T-helper 1 cell (primary cell): Measurements from ENCODE around the gene ESR1.
A peak's percentile ranks its signal among the peaks of the same experiment; 100 is the strongest.
"Not testable (repeated sequence)": the region's sequence is repeated elsewhere in the genome, so short reads cannot be mapped to it uniquely, and the experiment has no call there.

Source experiments
- DNase-seq, 5 donors: peaks; one replicate each; pipeline ENCODE4 v3.0.0-alpha.2; 2012 to 2020

Gene ESR1

DNA sequence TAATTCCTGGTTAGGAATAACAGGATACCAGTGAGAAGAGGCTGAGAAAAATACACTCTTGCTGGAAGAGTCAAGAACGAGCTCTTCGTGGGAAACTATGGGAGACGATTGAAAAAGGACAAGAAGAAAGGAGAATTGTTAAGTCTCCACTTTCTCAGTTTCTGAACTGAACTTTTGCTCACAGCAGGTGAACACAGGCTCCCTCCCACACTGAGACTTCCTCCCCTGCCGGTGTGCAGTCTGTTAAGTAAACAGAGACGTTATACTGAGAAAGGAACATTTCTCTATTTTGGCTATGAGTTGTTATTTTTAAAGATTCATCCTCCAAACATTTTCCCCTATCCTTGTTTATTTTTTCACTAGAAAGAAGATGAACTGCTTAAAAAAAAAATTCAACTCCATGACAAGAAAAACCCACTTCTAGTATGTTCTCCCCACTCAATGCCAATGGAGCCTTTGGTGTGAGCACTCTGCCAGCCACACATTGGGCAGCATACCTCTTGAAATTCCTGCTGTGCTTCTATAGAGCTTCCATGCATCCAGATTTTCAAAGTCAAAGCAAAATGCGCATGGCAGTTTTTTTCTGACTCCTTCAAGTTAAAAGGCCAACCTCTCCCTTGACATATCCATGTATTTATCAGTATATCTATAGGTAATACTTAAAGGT is 250.5 kb downstream of the ESR1 start:
- DNase-seq, result no peak

DNA sequence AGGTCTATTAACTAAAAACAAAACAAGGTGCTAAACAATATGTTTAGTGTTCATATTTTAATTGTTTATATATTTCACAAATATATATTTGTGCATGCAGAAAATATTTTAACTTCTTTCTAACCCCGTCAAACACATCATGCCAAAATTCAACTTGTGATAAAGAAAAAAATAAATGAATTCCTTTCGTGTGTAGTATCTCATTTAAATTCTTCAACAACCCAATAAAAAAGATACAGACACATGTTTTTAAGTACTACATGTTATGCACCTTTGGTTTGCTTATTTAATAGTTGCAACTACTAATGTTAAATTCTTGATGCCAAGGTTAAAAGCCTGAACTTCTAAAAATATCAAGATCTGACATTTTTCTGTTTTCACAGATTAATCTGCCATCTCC is 252.4 kb downstream of the ESR1 start:
- no peak for DNase-seq

DNA sequence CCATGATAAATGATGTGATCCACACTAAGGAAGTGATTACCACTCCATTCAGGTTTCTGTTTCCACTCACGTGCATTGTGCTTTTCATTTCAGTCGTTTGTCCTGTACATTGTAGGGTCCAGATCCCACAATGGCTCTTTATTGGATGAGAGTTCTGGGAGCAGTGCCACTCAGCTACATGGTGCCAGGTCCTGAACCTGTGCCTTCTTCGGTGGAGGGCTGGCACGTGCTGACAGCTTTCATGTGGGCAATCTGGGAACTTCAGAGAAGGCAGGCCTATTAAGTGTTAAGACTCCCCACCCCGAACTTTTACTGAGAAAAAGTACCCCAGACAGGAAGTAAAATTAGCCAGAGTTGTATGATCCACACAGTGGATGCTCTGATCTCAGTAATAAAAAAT is 255.0 kb downstream of the ESR1 start:
- no peak for DNase-seq

DNA sequence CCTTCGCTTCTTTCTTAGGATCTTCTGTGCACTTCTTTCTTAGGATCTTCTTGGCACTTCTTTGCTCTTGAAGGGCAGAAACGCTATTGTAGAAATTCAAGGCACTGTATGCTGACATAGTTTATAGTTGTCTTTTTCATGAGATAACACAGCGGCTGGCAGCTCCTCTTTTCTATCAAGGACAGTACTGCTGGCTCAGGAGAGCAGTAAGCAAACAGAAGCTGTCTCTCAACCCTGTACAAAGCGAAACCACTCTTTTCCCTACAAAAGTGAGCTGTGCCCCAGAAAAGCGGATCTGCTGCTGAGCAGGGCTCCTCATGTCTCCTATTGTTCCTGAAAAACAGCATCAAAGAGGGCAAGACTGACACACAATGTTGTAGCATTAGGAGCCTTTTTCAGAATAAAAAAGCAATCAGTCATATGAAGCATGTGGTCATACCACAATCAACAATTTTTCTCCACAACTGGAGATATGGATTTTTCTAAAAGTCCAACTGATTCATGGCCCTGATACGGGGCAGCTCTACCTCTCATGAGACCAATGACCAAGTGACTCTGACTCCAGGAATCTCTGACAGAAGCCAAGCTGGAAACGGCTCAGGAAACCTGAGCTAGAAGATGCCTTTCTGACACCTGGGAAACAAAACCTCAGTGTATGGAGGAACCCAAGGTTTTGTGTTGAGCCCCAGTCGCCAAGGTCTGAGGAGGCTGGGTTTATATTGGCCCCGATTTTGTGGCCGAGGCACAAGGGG is 255.9 kb downstream of the ESR1 start:
- DNase-seq, result no peak

DNA sequence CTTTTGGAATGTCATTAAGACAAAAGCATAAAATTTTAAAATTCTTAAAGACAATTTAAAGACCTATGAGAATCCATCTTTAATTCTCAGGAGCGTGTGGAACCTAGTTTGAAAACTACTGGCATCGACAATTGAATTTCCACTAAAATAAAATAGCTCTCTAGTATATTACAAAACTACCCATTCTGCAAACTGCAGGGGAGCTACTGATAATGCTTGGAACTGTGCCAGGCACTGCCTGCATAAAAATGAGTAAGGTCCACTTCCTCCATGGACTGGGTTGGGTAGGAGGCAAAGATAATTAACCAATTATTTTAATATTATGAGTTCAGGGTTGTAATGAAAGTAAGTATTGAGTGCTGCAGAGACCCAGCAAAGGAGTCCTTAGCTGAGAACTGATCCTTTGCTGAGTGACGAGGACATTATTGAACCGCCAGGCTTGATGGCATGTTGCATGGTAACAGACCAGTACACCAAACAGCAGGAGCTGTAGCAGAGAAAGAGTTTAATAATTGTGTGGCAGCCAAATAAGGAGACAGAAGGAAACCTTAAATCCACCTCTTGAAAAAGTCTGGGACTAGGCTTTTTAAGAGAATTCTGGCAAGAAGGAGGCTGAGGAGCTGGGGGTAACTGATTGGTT is 261.3 kb downstream of the ESR1 start:
- no peak for DNase-seq

DNA sequence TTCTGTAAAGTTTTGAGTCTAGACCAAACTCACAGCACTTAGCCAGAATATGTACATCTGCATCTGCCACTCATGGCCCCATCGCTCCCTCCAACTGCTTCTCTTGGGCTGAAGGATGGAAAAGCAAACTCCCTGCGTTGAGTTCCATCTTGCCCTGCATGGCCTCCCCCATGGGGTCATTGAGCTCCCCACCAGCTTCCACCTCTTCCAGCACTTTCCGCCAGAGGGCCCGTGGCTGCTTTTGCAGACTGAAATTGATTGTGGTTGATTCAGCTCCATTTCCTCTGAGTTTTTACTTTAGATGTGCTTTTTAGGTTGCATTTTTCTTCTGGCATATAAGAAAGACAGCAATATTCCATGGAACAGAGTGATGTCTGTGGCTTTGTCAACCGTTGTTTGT is 263.1 kb downstream of the ESR1 start:
- no peak for DNase-seq

DNA sequence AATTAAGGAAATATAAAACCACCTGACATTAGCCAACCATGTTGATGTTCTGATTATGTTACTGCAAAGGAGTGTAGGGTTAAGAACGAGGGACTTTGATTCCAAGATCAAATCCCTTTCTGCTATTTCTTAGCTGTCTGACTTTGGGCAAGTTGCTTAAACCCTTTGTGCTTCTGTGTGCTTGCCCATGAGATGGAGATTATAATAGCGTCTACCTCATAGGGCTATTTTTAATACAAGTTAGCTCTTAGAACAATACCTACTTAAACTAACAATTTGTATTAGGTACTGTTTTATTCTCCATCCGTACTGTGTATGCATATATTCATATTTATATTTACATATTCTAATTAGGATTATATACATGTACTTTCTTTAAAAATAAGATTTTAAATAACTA is 263.8 kb downstream of the ESR1 start:
- no peak for DNase-seq

DNA sequence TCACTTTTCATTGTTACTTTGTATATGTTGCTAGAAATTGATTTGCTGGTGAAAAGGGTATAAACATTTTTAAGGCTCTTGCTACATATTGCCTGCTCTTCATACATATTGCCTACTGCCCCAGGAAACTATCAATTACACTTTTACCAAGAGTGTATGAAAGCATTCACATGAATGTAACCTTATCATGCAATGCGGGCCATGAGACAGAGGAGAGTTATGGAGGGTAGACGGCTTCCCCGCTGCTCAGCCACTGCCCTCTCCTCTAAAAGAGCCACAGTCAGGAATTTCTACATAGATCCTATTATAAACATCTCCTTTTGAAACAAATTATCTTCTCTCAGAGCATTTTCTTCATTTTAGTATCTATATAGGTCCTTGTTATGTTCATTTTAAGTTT is 264.4 kb downstream of the ESR1 start:
- DNase-seq, result no peak

DNA sequence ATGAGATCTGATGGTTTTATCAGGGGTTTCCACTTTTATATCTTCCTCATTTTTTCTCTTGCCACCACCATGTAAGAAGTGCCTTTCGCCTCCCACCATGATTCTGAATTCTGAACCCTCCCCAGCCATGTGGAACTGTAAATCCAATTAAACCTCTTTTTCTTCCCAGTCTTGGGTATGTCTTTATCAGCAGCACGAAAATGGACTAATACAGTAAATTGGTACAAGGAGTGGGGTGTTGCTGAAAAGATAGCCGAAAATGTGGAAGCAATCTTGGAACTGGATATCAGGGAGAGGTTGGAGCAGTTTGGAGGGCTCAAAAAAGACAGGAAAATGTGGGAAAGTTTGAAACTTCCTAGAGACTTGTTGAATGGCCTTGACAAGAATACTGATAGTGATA is 268.8 kb downstream of the ESR1 start:
- not testable (repeated sequence) for DNase-seq

DNA sequence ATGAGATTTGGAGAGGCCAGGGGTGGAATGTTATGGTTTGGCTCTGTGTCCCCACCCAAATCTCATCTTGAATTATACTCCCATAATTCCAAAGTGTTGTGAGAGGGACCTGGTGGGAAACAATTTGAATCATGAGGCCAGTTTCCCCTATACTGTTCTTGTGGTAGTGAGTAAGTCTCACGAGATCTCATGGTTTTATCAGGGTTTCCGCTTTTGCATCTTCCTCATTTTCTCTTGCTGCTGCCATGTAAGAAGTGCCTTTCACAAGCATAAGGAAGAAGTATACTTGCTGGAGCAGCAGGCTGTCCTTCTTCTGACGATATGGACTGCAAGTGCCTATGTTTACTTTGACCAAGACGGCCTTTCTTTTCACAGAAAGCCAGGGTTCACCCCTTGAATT is 270.5 kb downstream of the ESR1 start:
- no peak for DNase-seq

DNA sequence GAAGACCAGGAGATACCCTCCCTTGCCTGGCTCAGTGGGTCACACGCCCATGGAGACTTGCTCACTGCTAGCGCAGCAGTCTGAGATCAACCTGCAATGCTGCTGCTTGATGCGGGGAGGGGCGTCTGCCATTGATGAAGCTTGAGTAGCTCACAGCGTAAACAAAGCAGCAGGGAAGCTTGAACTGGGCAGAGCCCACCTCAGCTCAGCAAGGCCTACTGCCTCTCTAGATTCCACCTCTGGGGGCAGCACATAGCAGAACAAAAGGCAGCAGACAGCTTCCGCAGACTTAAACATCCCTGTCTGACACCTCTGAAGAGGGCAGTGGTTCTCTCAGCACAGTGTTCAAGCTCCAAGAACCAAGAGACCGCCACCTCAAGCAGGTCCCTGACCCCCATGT is 271.3 kb downstream of the ESR1 start:
- no peak for DNase-seq

DNA sequence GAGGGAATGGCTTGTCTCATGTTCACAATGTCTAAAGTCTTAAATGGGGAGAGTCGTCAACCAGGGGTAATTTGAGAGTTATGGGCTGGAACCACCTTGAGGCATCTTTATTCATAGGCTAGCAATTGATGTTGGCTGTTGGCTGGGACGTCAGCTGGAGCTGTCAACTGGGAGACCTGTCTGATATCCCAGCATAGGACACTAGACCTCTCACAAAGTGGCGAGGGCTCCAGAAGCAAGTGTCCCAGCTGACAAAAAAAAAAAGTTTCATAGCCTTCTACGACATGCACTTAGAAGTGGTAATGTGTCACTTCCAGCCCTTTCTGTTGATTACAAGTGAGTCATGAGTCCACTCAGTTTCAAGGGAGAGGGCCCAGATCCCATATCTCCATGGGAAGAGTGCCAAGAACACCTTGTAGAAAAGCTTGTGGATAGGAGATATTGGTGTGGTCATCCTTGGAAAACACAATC is 278.0 kb downstream of the ESR1 start:
- no peak for DNase-seq

DNA sequence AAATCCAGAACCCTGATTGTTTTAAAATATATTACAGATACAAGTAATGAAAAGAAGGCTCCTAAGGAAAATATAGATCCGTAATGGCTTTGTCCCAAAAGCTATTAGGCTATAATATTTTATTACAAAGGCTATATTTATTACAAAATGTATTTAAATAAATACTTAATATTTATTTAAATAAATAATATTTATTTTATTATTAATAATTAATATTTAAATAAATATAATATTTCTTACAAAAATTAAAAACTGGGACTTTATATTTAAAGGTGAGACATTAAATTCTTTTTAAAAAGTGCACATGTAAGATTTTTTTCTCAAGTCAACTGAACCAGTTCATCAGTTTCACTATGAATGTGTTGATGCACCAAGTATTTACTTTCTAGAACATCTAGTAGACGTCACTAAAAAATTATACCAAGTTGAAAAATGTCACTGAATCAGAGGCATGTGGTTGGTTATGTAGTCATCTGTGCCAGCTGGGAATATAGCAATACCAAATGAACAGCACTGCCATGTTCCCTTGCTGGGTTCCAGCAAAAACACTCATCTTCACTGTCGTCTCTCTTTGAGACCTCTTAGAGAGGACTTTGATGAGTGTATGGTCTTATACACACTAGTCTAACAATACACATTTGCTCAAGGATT is 278.9 kb downstream of the ESR1 start:
- DNase-seq, result no peak

DNA sequence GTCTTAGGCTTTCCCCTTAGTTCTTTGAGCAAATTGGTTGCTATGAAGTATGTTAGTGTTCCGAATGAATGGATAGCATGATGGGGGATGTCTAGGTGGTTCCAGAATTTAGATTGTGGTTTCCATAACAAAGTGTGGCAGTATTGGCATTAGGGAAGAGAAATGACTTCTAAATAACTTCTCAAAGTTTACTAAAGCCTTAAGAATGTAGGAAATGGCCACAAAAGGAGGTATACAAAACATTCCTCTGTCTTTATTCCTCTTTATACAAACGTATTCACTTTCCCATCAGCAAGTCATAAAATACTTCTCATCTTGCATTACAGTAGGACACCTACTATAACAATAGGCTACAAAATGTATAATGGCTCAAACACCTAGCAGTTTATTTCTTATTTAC is 279.6 kb downstream of the ESR1 start:
- DNase-seq, result no peak

DNA sequence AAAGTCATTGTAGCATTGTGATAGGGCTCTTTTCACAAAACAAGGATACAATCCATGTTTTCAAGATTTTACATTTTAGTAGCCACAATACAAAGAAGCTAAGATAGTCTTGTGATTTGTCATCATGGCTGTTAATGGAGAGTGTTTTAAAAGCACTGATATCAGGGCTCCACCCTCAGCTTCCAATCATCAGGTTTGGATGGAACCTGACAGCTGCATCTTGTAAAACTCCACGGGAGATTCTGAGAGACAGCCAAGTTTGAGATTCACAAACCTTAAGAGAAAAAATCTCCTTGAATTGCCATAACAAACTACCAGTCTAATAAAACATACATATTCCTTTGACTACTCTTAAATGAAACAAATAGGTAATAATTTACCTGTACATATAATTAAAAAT is 280.2 kb downstream of the ESR1 start:
- DNase-seq, result no peak

DNA sequence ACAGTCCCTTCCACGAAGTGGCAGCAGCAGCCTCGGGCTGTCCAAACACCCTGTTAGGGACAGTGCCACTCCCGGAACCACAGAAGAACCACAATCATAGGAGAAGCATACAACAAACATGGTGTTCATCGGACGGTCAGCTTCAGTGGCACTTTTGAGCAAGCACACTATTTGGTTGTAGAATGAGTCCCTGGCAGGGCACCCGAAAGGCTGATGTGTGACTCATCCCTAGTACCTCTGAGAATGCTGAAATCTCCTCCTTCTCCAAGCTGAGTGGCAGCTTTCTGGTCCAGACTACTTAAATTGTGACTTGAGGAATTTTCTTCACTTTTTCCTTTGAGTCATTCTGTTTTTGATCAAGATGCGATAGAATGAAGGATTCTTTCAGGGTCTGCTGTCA is 282.5 kb downstream of the ESR1 start:
- DNase-seq, result no peak

DNA sequence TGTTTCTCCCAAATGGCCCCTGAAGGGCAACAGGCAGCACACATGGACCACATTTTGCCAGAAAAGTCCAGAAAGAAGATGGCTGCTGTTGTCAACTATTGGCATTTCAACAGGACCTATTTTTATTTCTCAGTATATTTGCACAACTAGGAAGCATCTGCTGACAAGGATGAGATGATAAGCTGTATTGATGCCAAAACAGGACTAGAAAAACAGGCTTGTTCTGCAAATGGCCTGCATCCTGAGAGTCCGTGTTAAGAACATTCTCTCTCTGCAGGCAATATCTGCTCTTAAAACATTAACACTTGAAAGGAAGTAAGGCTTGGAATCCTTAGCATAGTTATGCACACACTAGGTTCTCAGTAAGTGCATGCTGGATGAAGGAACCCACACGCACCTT is 283.7 kb downstream of the ESR1 start:
- DNase-seq, result no peak

DNA sequence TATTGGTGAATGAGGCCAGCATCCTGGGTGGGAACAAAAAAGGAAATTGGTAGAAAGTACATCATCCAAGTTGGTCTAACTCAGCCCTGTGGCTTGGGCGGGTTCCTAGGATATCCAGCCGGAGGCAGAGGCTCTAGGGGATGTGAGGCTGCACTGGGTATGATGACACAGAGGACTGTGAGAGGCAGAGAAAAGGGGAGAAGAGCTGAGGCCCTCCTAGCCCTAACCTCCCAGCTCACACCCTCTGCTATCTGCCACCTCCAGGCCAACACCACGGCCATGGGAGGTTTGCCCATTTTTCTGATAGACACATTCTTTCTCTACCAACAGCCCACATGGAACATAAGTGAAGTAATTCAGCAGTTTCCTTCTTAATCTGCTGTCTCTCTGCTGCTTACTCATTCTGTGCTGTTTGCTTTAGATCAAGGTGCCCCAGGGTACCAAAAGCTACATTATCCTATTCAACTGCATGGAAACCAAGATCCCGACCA is 284.4 kb downstream of the ESR1 start:
- DNase-seq, result no peak

DNA sequence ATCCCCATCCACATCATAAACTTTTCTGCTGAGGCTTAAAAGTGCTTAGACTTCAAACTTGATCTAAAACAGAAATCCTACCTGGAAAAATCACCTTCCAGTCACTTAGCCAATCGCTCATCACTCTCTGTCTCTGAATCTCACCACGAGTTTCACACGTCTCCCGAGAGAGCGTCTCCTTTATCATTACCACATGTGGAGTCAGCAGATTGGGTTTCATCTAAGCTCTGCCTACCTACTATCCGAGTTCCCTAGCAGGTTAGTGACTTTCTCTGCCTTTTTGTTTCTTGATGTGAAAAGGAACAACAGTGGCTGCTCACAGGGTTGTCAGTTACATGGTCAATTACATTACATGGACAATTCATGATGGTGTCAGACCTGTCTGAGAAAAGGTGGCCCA is 286.2 kb downstream of the ESR1 start:
- DNase-seq, result no peak

DNA sequence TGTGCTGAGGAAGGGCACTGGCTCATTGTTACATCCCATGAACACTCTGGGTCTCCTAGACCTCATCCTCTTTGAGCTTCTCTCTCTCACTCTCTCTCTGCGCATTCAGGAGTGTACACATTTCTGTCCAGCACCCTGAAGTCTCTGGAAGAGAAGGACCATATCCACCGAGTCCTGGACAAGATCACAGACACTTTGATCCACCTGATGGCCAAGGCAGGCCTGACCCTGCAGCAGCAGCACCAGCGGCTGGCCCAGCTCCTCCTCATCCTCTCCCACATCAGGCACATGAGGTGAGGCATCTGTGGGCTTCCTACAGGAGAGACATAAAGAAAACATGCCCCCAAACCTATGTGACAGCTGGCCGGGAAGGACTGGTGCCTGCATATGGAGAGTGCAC is 286.8 kb downstream of the ESR1 start:
- no peak for DNase-seq

DNA sequence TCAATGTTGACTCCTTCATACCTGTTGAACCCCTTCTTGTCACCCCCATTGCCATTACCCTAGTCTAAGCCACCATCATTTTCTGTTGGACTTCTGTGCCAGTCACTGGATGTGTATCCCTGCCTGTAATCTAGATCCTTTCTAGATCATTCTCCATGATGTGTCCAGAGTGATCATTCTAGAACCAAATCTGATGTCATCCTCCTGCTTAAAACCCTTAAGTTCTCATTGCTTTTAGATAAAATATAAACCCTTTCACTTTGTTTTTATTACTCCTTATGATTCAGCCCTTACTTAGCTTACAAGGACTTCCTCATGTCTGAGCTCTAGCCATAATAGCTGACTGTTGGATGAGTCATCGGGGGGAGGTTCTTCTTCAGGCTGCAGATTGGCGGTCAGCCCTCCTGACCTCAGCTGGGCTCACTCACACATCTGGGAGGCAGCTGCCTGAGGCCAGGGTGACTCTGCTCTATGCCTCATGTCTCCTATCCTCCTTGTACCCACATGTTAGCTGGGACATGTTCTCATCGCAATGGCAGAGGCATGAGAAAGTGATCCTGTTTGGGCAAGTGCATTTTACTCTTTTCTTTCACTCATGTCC is 287.6 kb downstream of the ESR1 start:
- DNase-seq, result peak in 1 of 5 donors; percentile 25

DNA sequence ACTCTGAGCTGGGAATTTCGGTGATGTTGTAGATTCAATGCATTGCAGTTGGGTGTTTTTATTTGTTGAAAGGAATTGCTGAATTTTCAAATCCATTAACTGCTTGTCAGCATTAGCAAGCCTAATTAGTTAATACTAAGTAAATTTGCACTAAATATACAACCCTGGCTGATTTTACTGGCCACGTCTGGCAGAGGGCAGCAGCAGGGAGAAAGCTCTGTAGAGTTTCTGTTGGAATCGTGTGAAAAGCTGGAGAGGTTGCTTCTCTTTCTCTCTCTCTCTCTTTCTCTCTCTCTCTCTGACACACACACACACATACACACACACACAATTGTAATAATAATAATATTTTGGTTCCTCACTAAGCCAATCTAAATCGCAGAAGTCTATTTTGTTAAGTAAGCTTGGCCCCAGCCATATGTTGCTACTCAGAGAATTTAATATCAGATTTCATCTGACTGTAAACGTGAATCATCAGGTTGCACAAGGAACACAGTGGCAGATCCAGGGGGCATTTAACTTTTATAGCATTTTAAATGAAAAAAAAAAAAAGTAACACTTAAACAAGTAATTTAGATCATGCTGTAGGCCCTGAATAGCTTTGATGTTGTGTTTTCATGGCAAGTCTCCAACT is 289.5 kb downstream of the ESR1 start:
- DNase-seq, result no peak

DNA sequence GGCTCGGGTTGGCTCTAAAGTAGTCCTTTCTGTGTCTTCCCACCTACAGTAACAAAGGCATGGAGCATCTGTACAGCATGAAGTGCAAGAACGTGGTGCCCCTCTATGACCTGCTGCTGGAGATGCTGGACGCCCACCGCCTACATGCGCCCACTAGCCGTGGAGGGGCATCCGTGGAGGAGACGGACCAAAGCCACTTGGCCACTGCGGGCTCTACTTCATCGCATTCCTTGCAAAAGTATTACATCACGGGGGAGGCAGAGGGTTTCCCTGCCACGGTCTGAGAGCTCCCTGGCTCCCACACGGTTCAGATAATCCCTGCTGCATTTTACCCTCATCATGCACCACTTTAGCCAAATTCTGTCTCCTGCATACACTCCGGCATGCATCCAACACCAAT is 291.2 kb downstream of the ESR1 start:
- DNase-seq, result no peak
